Stimulated activated CD8-positive, alpha-beta memory T cell treated with anti-CD3 and anti-CD28 coated beads, Interleukin-12 subunit alpha, Interleukin-12 subunit beta, amount 100 ng/mL, for 4 hours (primary cell): ENCODE measurements around the gene KRT26.
"Not testable (repeated sequence)": the region's sequence is repeated elsewhere in the genome, so short reads cannot be mapped to it uniquely, and the experiment has no call there.

ENCODE experiments used
- DNase-seq: peaks from one replicate; pipeline ENCODE4 v3.0.0-alpha.2; 2020; ENCODE audit warnings: low read depth

Gene KRT26

GRCh38 chr17:40772101-40772500 lies at the start of gene KRT26:
TSS of gene KRT26 (minus strand) at chr17:40772201. CDS start at chr17:40772113, 88 bp downstream.
- no peak for DNase-seq

- no peak for DNase-seq
These were observed 49.5 kb upstream of the KRT26 start for GRCh38 chr17:40821536-40821935.

- no peak for DNase-seq
These were observed 48.3 kb upstream of the KRT26 start for GRCh38 chr17:40820228-40820838.

- no peak for DNase-seq
These were observed 47.6 kb upstream of the KRT26 start for GRCh38 chr17:40819528-40820125.

- peak; percentile 79 for DNase-seq
These were observed 46.9 kb upstream of the KRT26 start for GRCh38 chr17:40818733-40819527.

- no peak for DNase-seq
These were observed 46.3 kb upstream of the KRT26 start for GRCh38 chr17:40818343-40818732.

- no peak for DNase-seq
These were observed 45.2 kb upstream of the KRT26 start for GRCh38 chr17:40817103-40817682.

GRCh38 chr17:40816569-40816968 lies 44.6 kb upstream of the KRT26 start:
- no peak for DNase-seq

GRCh38 chr17:40815381-40815780 lies 43.4 kb upstream of the KRT26 start:
- no peak for DNase-seq

GRCh38 chr17:40814657-40815056 lies 42.7 kb upstream of the KRT26 start:
- not testable (repeated sequence) for DNase-seq

GRCh38 chr17:40813804-40814203 lies 41.8 kb upstream of the KRT26 start:
- no peak for DNase-seq

- DNase-seq = no peak
These were observed 40.6 kb upstream of the KRT26 start for GRCh38 chr17:40812639-40813038.

- no peak for DNase-seq
These were observed 38.5 kb upstream of the KRT26 start for GRCh38 chr17:40810494-40810893.

GRCh38 chr17:40809721-40810421 lies 37.9 kb upstream of the KRT26 start:
- no peak for DNase-seq

- DNase-seq = no peak
These were observed 34.1 kb upstream of the KRT26 start for GRCh38 chr17:40806131-40806530.

- DNase-seq = peak; percentile 53
These were observed 31.6 kb upstream of the KRT26 start for GRCh38 chr17:40803617-40804082.

GRCh38 chr17:40801157-40801556 lies 29.2 kb upstream of the KRT26 start:
- DNase-seq = no peak

- no peak for DNase-seq
These were observed 28.4 kb upstream of the KRT26 start for GRCh38 chr17:40800381-40800780.

GRCh38 chr17:40799859-40800258 lies 27.9 kb upstream of the KRT26 start, which contains the start of gene KRT28:
TSS of gene KRT28 (minus strand) at chr17:40799959. CDS start at chr17:40799893, 66 bp downstream.
- DNase-seq = no peak

GRCh38 chr17:40796846-40797245 lies 24.8 kb upstream of the KRT26 start:
- DNase-seq = no peak

- DNase-seq = no peak
These were observed 23.1 kb upstream of the KRT26 start for GRCh38 chr17:40795019-40795667.
